Dedifferentiated amniotic fluid mesenchymal stem cell (primary cell): ENCODE measurements around the gene UPF2.
A peak's percentile ranks its signal among the peaks of the same experiment; 100 is the strongest.
"Not testable (repeated sequence)": the region's sequence is repeated elsewhere in the genome, so short reads cannot be mapped to it uniquely, and the experiment has no call there.

Experiments used
- DNase-seq: peaks from one replicate; pipeline ENCODE4 v3.0.0-alpha.2; 2016; ENCODE audit errors: extremely low spot score

UPF2 gene

GRCh38 chr10:12042409-12042796 lies 206 bp downstream of the UPF2 start:
- DNase-seq = no peak

DNA sequence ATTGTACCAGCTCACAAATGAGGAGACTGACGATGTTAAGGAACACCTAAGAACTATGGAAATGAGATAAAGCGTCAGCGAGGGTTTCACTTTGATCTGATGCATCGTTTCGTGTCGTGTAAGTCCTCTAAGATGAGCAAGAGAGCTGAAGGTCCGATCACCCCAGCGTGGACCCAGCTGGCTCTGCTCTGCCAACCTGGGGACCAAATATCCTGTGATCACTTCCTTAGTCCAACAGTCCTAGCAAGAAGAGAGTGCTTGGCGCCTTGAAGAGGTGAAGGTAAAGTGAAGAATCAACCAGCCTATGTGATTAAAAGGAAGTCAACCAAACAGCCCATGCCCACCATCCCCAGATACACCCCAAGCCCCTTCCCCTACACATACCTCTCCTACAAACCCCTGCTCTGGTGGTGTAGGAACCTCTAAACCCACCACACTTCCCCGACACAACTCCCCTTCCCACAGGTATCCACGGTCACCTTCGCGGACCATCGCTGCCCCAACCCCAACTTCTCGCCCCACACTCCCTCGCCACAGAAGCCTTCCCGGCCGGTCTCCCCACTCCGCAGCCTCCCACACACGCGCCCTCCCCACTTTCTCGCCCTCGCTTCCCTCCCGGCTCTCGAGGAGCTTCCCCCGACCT lies 722 bp downstream of the UPF2 start:
- peak; percentile 15 for DNase-seq

DNA sequence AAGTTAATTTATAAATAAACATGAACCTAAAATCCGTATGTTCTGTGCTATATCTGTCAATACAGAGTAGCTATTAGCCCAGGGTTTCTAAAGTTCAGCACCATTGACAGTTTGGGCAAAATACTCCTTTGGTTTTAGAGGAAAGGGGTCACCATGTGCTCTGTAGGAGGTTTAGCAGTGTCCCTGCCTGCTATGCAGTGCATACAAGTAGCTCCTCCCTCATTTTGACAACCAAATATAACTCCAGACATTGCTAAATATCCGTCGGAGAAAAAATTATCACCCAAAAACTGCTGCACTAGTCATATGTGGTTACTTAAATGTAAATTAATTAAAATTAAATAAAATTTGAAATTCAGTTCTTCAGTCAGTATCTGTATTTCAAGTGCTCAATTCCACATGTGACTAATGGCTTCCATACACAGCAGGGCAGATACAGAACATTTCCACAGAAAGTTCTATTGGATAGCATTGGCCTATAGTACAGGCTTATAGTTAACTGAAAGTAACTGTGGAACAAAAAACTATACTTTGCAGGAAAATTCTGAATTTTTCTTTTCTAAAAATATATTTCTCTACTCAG lies 6.4 kb downstream of the UPF2 start:
- no peak for DNase-seq

GRCh38 chr10:12031404-12031803 lies 11.2 kb downstream of the UPF2 start:
- DNase-seq = no peak

- DNase-seq = no peak
Measured at GRCh38 chr10:12027539-12027938, 15.1 kb downstream of the UPF2 start.

DNA sequence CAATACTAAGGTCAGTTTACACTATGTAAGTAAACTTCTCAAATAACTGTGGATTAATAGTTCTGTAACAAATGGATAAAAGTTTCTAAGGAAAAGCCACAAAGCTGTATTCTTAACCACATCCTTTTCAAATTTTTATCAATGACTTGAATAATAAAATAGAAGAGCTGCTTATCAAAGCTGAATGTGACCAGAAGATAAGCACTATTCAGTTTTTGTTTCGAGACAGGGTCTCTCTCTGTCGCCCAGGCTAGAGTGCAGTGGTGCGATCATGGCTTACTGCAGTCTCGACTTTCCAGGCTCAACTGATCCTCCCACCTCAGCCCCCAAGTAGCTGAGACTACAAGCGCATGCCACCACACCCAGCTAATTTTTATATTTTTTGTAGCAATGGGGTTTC lies 17.0 kb downstream of the UPF2 start:
- no peak for DNase-seq

DNA sequence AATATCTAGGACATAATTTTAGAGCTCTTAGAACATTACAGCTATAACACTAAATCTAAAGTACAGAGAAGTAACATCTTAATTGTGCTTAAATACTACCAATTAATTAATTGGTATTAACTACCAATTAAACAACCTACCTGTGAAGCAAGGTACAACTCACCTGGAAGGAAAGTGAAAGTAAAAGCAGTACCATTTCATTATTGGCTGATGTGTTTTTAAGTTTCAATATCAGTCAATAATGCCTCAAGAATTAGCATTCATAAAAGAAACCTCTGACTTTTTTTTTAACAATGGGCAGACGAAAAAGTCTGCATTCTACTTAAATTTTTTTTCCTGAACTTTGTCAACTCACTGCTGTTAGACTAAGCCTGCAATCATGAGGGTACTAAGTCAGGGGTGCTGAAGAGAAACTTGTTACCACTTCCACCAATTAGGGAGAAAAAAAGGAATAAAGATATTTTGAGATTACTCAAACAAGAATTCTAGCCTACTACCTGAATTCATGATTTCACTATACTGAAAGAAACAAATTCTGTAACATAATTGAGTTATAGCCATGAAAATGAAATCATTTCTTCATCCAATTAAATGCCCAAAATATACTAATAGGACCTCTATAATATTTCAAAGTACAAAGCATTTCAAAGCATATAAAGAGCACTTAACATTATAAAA lies 19.9 kb downstream of the UPF2 start:
- no peak for DNase-seq

DNA sequence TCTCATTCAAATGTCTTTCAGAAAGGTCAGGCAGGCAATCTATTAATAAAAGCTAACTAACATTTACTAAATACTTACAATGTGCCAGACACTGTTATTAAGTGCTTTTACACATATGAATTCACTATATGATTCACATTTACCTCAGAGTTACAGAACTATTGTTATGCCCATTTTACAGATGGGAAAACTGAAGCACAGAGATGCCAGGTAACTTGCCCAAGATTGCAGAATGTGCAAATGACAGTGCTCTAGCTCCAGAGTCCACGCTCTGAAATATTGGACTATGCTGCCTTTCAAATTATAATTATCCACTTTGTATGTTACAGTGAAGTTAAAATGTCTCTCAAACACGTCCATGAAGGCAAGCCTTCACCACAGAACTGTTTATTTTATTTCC lies 22.0 kb downstream of the UPF2 start:
- no peak for DNase-seq

- no peak for DNase-seq
Measured at GRCh38 chr10:12019283-12019971, 23.2 kb downstream of the UPF2 start.

DNA sequence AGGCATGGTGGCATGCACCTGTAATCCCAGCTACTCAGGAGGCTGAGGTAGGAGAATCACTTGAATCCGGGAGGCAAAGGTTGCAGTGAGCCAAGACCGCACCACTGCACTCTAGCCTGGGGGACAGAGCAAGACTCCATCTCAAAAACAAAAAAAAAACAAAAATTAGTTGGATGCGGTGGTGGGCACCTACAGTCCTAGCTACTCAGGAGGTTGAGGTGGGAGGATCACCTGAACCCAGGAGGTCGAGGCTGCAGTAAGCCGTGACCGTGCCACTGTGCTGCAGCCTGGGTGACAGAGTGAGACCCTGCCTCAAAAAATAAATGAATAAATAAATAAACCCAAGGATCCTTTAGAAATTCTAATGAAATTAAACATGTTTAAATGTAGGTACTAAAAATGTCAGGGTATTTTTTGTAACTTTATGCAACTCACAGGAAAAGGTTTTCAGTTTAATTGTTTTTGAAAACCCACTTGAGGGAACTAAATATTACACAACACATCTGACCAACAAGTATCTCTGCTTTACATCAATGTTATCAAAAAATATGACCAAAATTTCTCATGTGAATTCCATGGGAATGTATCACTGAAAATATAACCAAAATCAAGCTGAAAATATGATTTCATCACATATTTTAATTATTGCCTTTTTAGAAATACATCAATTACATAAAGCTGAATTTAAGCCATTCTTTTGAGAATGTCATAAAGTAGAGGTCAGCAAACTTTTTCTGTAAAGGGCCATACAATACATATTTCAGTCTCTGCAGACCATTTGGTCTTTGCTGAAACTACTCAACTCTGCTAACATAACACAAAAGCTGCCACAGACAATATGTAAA lies 23.9 kb downstream of the UPF2 start:
- peak; percentile 58 for DNase-seq

DNA sequence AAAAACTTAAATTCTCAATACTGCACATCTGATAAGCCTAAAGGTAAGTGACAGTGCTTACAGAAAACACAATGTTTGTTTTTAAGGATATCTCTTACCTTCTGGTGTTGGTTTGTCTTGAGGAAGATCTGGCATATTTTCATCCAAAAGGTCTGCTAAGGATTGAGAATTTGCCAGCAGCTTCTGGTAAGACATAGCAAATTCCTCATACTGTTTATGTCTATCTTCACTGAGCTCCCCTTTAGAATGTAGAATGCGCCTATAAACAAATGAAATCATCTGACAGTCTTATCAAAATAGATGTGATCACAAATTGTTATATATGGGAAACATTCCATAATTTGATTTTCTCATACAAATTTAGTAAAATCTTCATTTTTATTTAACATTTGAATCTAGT lies 28.7 kb downstream of the UPF2 start:
- no peak for DNase-seq

GRCh38 chr10:12013391-12013790 lies 29.2 kb downstream of the UPF2 start:
- DNase-seq = not testable (repeated sequence)

DNA sequence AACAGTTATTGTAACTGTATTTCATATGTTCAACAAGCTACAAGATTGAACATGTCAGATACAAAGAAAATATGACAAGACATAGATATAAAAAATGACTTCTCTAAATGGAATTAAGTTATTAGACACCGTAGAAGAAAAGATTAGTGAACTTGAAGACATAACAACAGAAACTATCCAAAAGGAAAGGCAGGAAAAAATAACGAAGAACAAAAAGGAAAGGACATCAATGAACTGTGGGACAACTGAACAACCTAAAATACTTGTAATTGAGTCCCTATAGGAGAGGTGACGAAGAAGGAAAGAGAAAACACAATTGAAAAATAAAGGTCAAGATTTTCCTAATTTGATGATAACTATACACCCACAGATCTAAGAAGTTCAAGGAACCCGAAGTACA lies 32.3 kb downstream of the UPF2 start:
- DNase-seq = no peak

GRCh38 chr10:12008842-12009241 lies 33.8 kb downstream of the UPF2 start:
- DNase-seq = not testable (repeated sequence)

GRCh38 chr10:12006671-12007070 lies 35.9 kb downstream of the UPF2 start:
- no peak for DNase-seq

GRCh38 chr10:11993834-11994468 lies 48.7 kb downstream of the UPF2 start:
- DNase-seq = no peak

GRCh38 chr10:11988924-11989323 lies 53.7 kb downstream of the UPF2 start:
- DNase-seq = no peak

DNA sequence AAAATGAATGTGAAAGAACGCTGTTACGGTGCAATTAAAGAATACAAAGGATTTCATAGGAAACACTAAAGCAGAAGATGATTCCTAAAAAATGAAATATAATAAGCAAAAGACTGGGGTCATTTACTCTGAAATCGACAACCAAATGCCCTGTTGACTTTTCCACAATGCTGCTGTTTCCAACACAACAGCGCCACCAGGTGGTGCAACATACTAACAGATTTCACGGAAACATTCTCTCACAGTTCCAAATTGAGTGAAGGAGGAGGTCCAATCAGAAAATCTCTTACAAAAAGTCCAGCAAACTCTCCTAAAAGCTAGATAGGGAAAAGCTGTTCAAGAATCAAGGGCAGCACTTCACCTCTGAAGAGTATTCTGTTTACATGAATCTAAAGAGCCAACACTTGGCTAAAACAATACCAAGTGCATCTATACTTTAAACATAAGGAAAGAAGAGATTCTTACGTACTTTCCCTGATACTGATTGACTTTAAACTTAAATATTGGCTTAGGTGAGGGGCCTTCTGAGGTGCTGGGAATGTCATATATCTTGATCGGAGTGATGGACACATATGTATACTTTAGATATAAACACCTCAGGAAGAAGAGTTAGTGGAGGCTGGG lies 55.9 kb downstream of the UPF2 start:
- DNase-seq = peak; percentile 90

DNA sequence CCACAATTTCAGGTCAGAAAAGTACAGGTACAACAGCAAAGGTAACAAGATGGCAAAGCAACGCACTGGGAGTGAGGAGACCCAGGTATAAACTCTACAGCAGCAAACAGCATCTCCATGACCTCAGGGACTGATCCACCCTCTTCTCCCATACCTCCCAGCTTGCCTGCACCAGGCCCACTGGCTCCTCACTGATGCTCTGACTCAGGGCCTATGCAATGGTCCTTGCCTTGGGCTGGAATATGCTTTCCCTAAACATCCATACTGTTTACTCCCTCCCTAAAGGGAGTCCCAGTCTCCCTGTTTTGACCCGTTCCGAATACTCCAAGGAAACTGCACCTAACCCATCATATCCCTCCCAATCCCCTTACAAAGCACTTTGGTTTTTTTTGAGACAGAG lies 60.4 kb downstream of the UPF2 start:
- no peak for DNase-seq

GRCh38 chr10:11975795-11976194 lies 66.8 kb downstream of the UPF2 start:
- no peak for DNase-seq

DNA sequence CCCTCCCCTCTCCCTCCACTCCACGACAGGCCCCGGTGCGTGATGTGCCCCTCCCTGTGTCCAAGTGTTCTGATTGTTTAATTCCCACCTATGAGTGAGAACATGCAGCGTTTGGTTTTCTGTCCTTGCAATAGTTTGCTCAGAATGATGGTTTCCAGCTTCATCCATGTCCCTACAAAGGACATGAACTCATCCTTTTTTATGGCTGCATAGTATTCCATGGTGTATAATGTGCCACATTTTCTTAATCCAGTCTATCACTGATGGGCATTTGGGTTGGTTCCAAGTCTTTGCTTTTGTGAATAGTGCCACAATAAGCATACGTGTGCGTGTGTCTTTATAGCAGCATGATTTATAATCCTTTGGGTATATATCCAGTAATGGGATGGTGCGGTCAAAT lies 70.1 kb downstream of the UPF2 start:
- not testable (repeated sequence) for DNase-seq
